ENCODE measurements around the gene PTHLH.

PTHLH gene

DNA sequence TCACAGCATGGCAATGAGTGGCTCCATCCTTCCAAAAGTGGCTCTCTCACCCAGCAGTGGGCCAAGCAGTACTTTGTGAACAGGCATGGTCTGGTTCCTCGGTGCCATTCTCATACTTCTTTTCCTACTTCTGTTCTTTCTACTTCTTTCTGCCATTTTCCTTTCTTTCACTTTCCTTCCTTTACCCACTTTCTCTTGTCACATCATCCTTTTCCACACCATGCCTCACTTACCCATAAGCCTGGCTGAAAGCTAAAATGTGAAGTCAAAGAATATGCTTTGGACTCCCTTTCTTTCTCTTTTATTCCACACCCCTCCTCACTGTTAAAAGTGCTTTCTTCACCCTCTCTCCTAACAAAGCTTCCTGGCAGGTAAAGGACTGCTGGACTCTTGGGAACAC, 57.0 kb downstream of the PTHLH start:
- H3K4me3 ChIP-seq (ENCODE audit: control insufficient read depth, low read depth, low read length): no peak overlapping the region
- TF ChIP-seq, protein P1, sequence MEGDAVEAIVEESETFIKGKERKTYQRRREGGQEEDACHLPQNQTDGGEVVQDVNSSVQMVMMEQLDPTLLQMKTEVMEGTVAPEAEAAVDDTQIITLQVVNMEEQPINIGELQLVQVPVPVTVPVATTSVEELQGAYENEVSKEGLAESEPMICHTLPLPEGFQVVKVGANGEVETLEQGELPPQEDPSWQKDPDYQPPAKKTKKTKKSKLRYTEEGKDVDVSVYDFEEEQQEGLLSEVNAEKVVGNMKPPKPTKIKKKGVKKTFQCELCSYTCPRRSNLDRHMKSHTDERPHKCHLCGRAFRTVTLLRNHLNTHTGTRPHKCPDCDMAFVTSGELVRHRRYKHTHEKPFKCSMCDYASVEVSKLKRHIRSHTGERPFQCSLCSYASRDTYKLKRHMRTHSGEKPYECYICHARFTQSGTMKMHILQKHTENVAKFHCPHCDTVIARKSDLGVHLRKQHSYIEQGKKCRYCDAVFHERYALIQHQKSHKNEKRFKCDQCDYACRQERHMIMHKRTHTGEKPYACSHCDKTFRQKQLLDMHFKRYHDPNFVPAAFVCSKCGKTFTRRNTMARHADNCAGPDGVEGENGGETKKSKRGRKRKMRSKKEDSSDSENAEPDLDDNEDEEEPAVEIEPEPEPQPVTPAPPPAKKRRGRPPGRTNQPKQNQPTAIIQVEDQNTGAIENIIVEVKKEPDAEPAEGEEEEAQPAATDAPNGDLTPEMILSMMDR (conservative IDR thresholded peaks at IDR 0.05; ENCODE audit: control insufficient read depth, insufficient read depth, low read depth, low read length): no peak
- DNase-seq (ENCODE audit: low read depth): no peak

DNA sequence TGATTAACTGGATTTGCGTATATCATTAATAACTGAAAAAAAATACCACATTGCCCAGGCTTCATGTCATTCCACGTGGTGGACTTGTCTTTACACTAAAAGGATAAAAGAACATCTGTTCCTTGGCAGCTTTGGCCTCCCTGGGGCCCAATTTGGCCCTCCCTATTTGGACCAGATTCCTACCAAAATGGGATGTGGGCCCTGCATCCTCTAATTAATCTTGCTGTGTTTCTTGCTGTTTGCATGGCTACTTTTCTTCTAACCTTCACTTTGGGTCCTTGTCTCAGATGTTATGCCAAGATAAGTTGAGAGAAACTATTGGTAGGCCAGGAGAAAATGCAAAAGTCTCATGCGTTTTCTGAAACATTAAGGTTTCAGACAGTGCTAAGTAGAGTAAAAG, 57.5 kb downstream of the PTHLH start:
- H3K4me3 ChIP-seq (ENCODE audit: control insufficient read depth, low read depth, low read length): no peak overlapping the region
- DNase-seq (ENCODE audit: low read depth): no peak
- TF ChIP-seq, protein P1 (conservative IDR thresholded peaks at IDR 0.05; ENCODE audit: control insufficient read depth, insufficient read depth, low read depth, low read length): no peak

GRCh38 chr12:27913999-27914614, 58.4 kb downstream of the PTHLH start:
- TF ChIP-seq, protein P1 (conservative IDR thresholded peaks at IDR 0.05; ENCODE audit: control insufficient read depth, insufficient read depth, low read depth, low read length): no peak
- no peak overlapping the region for H3K4me3 ChIP-seq (ENCODE audit: control insufficient read depth, low read depth, low read length)
- DNase-seq (ENCODE audit: low read depth): no peak

DNA sequence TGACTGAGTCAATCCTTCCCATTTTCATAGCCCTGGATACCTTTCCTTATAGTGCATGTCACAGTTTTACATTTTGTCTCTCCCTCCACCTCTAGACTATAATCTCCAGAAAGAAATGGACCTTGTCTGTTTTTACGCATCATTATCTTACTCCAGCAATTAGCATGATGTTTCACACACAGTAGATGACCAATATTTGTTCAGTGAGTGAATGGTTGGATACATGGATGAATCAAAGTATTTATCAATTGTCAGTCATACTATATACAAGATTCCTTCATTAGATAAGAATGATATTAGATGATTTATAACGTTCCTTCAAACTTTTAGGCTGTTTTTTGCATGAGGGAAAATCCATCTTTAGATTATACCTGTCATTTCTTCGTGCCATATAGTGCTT, 61.1 kb downstream of the PTHLH start:
- TF ChIP-seq, protein P1 (conservative IDR thresholded peaks at IDR 0.05; ENCODE audit: control insufficient read depth, insufficient read depth, low read depth, low read length): no peak
- no peak for DNase-seq (ENCODE audit: low read depth)
- no peak overlapping the region for H3K4me3 ChIP-seq (ENCODE audit: control insufficient read depth, low read depth, low read length)

Measured in fibroblast of mammary gland (primary cell).